Trophoblast cell (in vitro differentiated cells and primary cell): Measurements from ENCODE around the gene NOXA1.

Source experiments
- DNase-seq, 2 donors: peaks; one replicate each; pipeline ENCODE4 v3.0.0-alpha.2; 2016
- H2AFZ ChIP-seq: 2 replicates; pipeline ENCODE4 v1.6.1; 2013; ENCODE audit warnings: low read length, moderate library complexity, mild to moderate bottlenecking; ENCODE audit not compliant: insufficient read depth, poor library complexity
- H2AK5ac ChIP-seq: 2 replicates; pipeline ENCODE4 v1.6.1; 2013; ENCODE audit warnings: mild to moderate bottlenecking, low read length
- H2BK120ac ChIP-seq: 2 replicates; pipeline ENCODE4 v1.6.1; 2013; ENCODE audit warnings: low read length, mild to moderate bottlenecking, moderate library complexity; ENCODE audit not compliant: insufficient read depth, poor library complexity
- H2BK12ac ChIP-seq: 2 replicates; pipeline ENCODE4 v1.6.1; 2013; ENCODE audit warnings: mild to moderate bottlenecking, low read length, moderate library complexity
- H2BK5ac ChIP-seq: 2 replicates; pipeline ENCODE4 v1.6.1; 2013; ENCODE audit warnings: low read length, low read depth, moderate library complexity, mild to moderate bottlenecking; ENCODE audit not compliant: poor library complexity
- H3K14ac ChIP-seq: 2 replicates; pipeline ENCODE4 v1.6.1; 2013; ENCODE audit warnings: mild to moderate bottlenecking, low read length
- H3K18ac ChIP-seq: 2 replicates; pipeline ENCODE4 v1.6.1; 2013; ENCODE audit warnings: mild to moderate bottlenecking, low read length
- H3K23ac ChIP-seq: 2 replicates; pipeline ENCODE4 v1.6.1; 2013; ENCODE audit warnings: low read length
- H3K27ac ChIP-seq: 2 replicates; pipeline ENCODE4 v1.5.1; 2013; ENCODE audit warnings: low read depth, mild to moderate bottlenecking, inconsistent platforms, low read length, moderate library complexity
- H3K27me3 ChIP-seq: 2 replicates; pipeline ENCODE4 v1.6.1; 2013; ENCODE audit warnings: inconsistent platforms, mild to moderate bottlenecking, low read length, moderate library complexity; ENCODE audit not compliant: insufficient read depth
- H3K36me3 ChIP-seq, 2 experiments: 1 replicate in 1 of 2; 2 replicates in 1 of 2; pipeline ENCODE4 v1.6.1; 2013; ENCODE audit warnings: low read length in 2 of 2, mild to moderate bottlenecking in 2 of 2, moderate library complexity in 1 of 2; ENCODE audit not compliant: insufficient read depth in 2 of 2, control insufficient read depth in 1 of 2
- H3K4ac ChIP-seq: 2 replicates; pipeline ENCODE4 v1.6.1; 2013; ENCODE audit warnings: low read depth, mild to moderate bottlenecking, low read length, moderate library complexity
- H3K4me1 ChIP-seq, 2 experiments: 1 replicate in 1 of 2; 2 replicates in 1 of 2; pipeline ENCODE4 v1.6.1; 2013; ENCODE audit warnings: low read length in 2 of 2, mild to moderate bottlenecking in 2 of 2, moderate library complexity in 1 of 2; ENCODE audit not compliant: insufficient read depth in 2 of 2, control insufficient read depth in 1 of 2
- H3K4me2 ChIP-seq: 2 replicates; pipeline ENCODE4 v1.6.1; 2013; ENCODE audit warnings: inconsistent platforms, mild to moderate bottlenecking, low read length, moderate library complexity
- H3K4me3 ChIP-seq: 2 replicates; pipeline ENCODE4 v1.5.1; 2013; ENCODE audit warnings: mild to moderate bottlenecking, low read depth, low read length, inconsistent platforms
- H3K79me1 ChIP-seq: one replicate; pipeline ENCODE4 v1.6.1; 2013; ENCODE audit warnings: low read length
- H3K79me2 ChIP-seq: 2 replicates; pipeline ENCODE4 v1.6.1; 2013; ENCODE audit warnings: low read length, mild to moderate bottlenecking; ENCODE audit not compliant: control insufficient read depth, insufficient read depth, poor library complexity
- H3K9ac ChIP-seq: 2 replicates; pipeline ENCODE4 v1.6.1; 2013; ENCODE audit warnings: mild to moderate bottlenecking, low read length
- H3K9me3 ChIP-seq: 2 replicates; pipeline ENCODE4 v1.6.1; 2013; ENCODE audit warnings: low read depth, mild to moderate bottlenecking, control low read depth, inconsistent platforms, low read length; ENCODE audit not compliant: insufficient read depth
- H4K12ac ChIP-seq: 2 replicates; pipeline ENCODE4 v1.6.1; 2013; ENCODE audit warnings: low read depth, mild to moderate bottlenecking, low read length, moderate library complexity
- H4K8ac ChIP-seq: 2 replicates; pipeline ENCODE4 v1.6.1; 2013; ENCODE audit warnings: low read depth, mild to moderate bottlenecking, low read length, moderate library complexity
- H4K91ac ChIP-seq: one replicate; pipeline ENCODE4 v1.6.1; 2013; ENCODE audit warnings: low read depth, mild to moderate bottlenecking, low read length, moderate library complexity
- WGBS: extraction: QIAGEN DNeasy Blood & Tissue Kit; methylation state at CpG from one replicate; pipeline ENCODE4 v1.1.7; 2013; ENCODE audit warnings: missing lambda C conversion rate; ENCODE audit not compliant: insufficient read length, insufficient coverage; ENCODE audit errors: extremely low coverage; 5-methylcytosine and 5-hydroxymethylcytosine counted together

The NOXA1 gene

GRCh38 chr9:137430723-137431415, 7.7 kb downstream of the NOXA1 start:
- Histone ChIP-seq H3K27ac (no peak overlapping the region), H2BK5ac (no peak overlapping the region), H3K79me1 (no peaks in the 10 kb centered on the region), H3K4ac (no peak overlapping the region), H3K4me2 (no peak overlapping the region), H4K8ac (no peak overlapping the region), H2AK5ac (no peak overlapping the region), H2BK120ac (no peak overlapping the region), H3K23ac (no peak overlapping the region), H3K18ac (no peak overlapping the region), H2BK12ac (no peak overlapping the region), H3K9ac (no peak overlapping the region), H3K27me3 (no peaks in the 10 kb centered on the region), H4K91ac (no peak overlapping the region), H4K12ac (no peak overlapping the region), H3K4me3 (no peak overlapping the region), H3K4me1 (peaks cover 0 to 3% of the 10 kb centered on the region in 2 experiments), H3K79me2 (no peaks in the 10 kb centered on the region), H2AFZ (no peak overlapping the region), H3K14ac (no peak overlapping the region), H3K36me3 (no peaks in the 10 kb centered on the region), H3K9me3 (no peaks in the 10 kb centered on the region)
- no CpG with 5 or more reads among the region's 27 CpGs for WGBS
- no peak for DNase-seq

- Histone ChIP-seq H3K9me3 (no peaks in the 10 kb centered on the region), H2BK5ac (no peak overlapping the region), H3K79me1 (no peaks in the 10 kb centered on the region), H3K4me3 (peak overlapping the region; percentile 12), H3K27ac (no peak overlapping the region), H4K8ac (no peak overlapping the region), H3K4me1 (no peaks in the 10 kb centered on the region), H3K27me3 (no peaks in the 10 kb centered on the region), H4K12ac (no peak overlapping the region), H2AK5ac (no peak overlapping the region), H3K36me3 (no peaks in the 10 kb centered on the region), H3K18ac (no peak overlapping the region), H2AFZ (no peak overlapping the region), H3K4me2 (no peak overlapping the region), H3K23ac (no peak overlapping the region), H3K79me2 (no peaks in the 10 kb centered on the region), H3K4ac (no peak overlapping the region), H2BK120ac (no peak overlapping the region), H4K91ac (no peak overlapping the region), H2BK12ac (no peak overlapping the region), H3K9ac (no peak overlapping the region), H3K14ac (no peak overlapping the region)
- DNase-seq, result no peak
- no CpG with 5 or more reads among the region's 21 CpGs for WGBS
Measured at GRCh38 chr9:137431416-137431931, 8.3 kb downstream of the NOXA1 start.

- no peak overlapping the region for H3K27ac ChIP-seq
- no peaks in the 10 kb centered on the region for H3K4me1 ChIP-seq
- H4K12ac ChIP-seq, result no peak overlapping the region
- H4K91ac ChIP-seq, result no peak overlapping the region
- H3K4me2 ChIP-seq, result no peak overlapping the region
- H2AFZ ChIP-seq, result no peak overlapping the region
- no peaks in the 10 kb centered on the region for H3K36me3 ChIP-seq
- no peak overlapping the region for H3K4ac ChIP-seq
- H3K23ac ChIP-seq, result no peak overlapping the region
- H3K79me2 ChIP-seq, result no peaks in the 10 kb centered on the region
- no peaks in the 10 kb centered on the region for H3K27me3 ChIP-seq
- no peak overlapping the region for H2AK5ac ChIP-seq
- no peak overlapping the region for H2BK120ac ChIP-seq
- no peak for DNase-seq
- H3K79me1 ChIP-seq, result no peaks in the 10 kb centered on the region
- no peak overlapping the region for H3K9ac ChIP-seq
- no CpG with 5 or more reads among the region's 20 CpGs for WGBS
- no peak overlapping the region for H3K14ac ChIP-seq
- H2BK5ac ChIP-seq, result no peak overlapping the region
- no peak overlapping the region for H4K8ac ChIP-seq
- no peak overlapping the region for H2BK12ac ChIP-seq
- H3K9me3 ChIP-seq, result no peaks in the 10 kb centered on the region
- no peak overlapping the region for H3K18ac ChIP-seq
- no peak overlapping the region for H3K4me3 ChIP-seq
Measured at GRCh38 chr9:137432687-137433348, 9.6 kb downstream of the NOXA1 start.

GRCh38 chr9:137433349-137433915, 10.2 kb downstream of the NOXA1 start:
- no peak overlapping the region for H3K9ac ChIP-seq
- no peak overlapping the region for H3K4ac ChIP-seq
- WGBS, result no CpG with 5 or more reads among the region's 19 CpGs
- no peak overlapping the region for H3K23ac ChIP-seq
- no peak for DNase-seq
- no peak overlapping the region for H2BK12ac ChIP-seq
- H4K8ac ChIP-seq, result no peak overlapping the region
- no peak overlapping the region for H2AFZ ChIP-seq
- H2AK5ac ChIP-seq, result no peak overlapping the region
- no peak overlapping the region for H2BK120ac ChIP-seq
- H3K4me3 ChIP-seq, result peak overlapping the region; percentile 55
- H3K27me3 ChIP-seq, result no peaks in the 10 kb centered on the region
- H3K79me1 ChIP-seq, result no peaks in the 10 kb centered on the region
- no peak overlapping the region for H3K14ac ChIP-seq
- H3K27ac ChIP-seq, result no peak overlapping the region
- no peaks in the 10 kb centered on the region for H3K4me1 ChIP-seq
- no peak overlapping the region for H3K18ac ChIP-seq
- H3K36me3 ChIP-seq, result no peaks in the 10 kb centered on the region
- H4K12ac ChIP-seq, result no peak overlapping the region
- no peak overlapping the region for H2BK5ac ChIP-seq
- H3K9me3 ChIP-seq, result no peaks in the 10 kb centered on the region
- H3K4me2 ChIP-seq, result no peak overlapping the region
- H3K79me2 ChIP-seq, result no peaks in the 10 kb centered on the region
- H4K91ac ChIP-seq, result no peak overlapping the region
